Parathyroid adenoma (tissue), 2 donors: ENCODE data around the gene FBXL17.
A peak's percentile ranks its signal among the peaks of the same experiment; 100 is the strongest.

Source experiments
- H2AFZ ChIP-seq: fragments of 300-600 bp; sonication (generic); one replicate; pipeline ENCODE4 v1.7.0; 2017; ENCODE audit warnings: antibody characterized with exemption, mild to moderate bottlenecking
- H3K27ac ChIP-seq: fragments of 300-600 bp; sonication (generic); one replicate; pipeline ENCODE4 v1.7.0; 2017
- H3K27me3 ChIP-seq: fragments of 300-600 bp; sonication (generic); one replicate; pipeline ENCODE4 v1.7.0; 2017; ENCODE audit warnings: low read length; ENCODE audit not compliant: control insufficient read depth, insufficient read depth
- H3K36me3 ChIP-seq: fragments of 300-600 bp; sonication (generic); one replicate; pipeline ENCODE4 v1.7.0; 2017; ENCODE audit warnings: low read length; ENCODE audit not compliant: control insufficient read depth, insufficient read depth
- H3K4me1 ChIP-seq: fragments of 300-600 bp; sonication (generic); one replicate; pipeline ENCODE4 v1.7.0; 2017; ENCODE audit warnings: control low read depth
- H3K4me2 ChIP-seq: fragments of 300-600 bp; sonication (generic); one replicate; pipeline ENCODE4 v1.7.0; 2017; ENCODE audit warnings: low read length
- H3K4me3 ChIP-seq: fragments of 300-600 bp; sonication (generic); one replicate; pipeline ENCODE4 v1.7.0; 2017; ENCODE audit warnings: low read depth, low read length
- H3K79me2 ChIP-seq: fragments of 300-600 bp; sonication (generic); one replicate; pipeline ENCODE4 v1.7.0; 2017; ENCODE audit warnings: control low read depth
- H3K9ac ChIP-seq: fragments of 300-600 bp; sonication (generic); one replicate; pipeline ENCODE4 v1.7.0; 2017; ENCODE audit warnings: mild to moderate bottlenecking
- H3K9me3 ChIP-seq: fragments of 300-600 bp; sonication (generic); one replicate; pipeline ENCODE4 v1.7.0; 2017; ENCODE audit warnings: low read length; ENCODE audit not compliant: control insufficient read depth
- CTCF ChIP-seq: fragments of 300-600 bp; sonication (generic); IDR thresholded peaks from one replicate; pipeline ENCODE4 v1.7.0; 2017; ENCODE audit warnings: antibody characterized with exemption, mild to moderate bottlenecking
- donor health status: primary hyperparathyroidism.

Gene FBXL17

GRCh38 chr5:108367679-108368334 is 14.1 kb downstream of the FBXL17 start:
- no peak for TF ChIP-seq CTCF
- Histone ChIP-seq H3K4me1 (peaks cover 12% of the 10 kb centered on the region), H3K4me3 (peak overlapping the region; percentile 32), H3K79me2 (peaks cover 14% of the 10 kb centered on the region), H3K27me3 (no peaks in the 10 kb centered on the region), H3K36me3 (no peaks in the 10 kb centered on the region), H3K9ac (no peak overlapping the region), H3K27ac (peak overlapping the region; percentile 74), H3K4me2 (peak overlapping the region; percentile 38), H2AFZ (peak overlapping the region; percentile 18), H3K9me3 (peaks cover 5% of the 10 kb centered on the region)

- Histone ChIP-seq H3K27ac (peak overlapping the region; percentile 74), H3K4me3 (no peak overlapping the region), H3K27me3 (no peaks in the 10 kb centered on the region), H2AFZ (no peak overlapping the region), H3K9ac (no peak overlapping the region), H3K36me3 (no peaks in the 10 kb centered on the region), H3K4me2 (no peak overlapping the region), H3K9me3 (no peaks in the 10 kb centered on the region), H3K4me1 (peaks cover 12% of the 10 kb centered on the region), H3K79me2 (peaks cover 5% of the 10 kb centered on the region)
- no peak for TF ChIP-seq CTCF
Measured at GRCh38 chr5:108366500-108366899, 15.4 kb downstream of the FBXL17 start.

GRCh38 chr5:108361771-108362170 is 20.1 kb downstream of the FBXL17 start:
- Histone ChIP-seq H3K79me2 (peaks cover 5% of the 10 kb centered on the region), H3K36me3 (no peaks in the 10 kb centered on the region), H3K4me2 (no peak overlapping the region), H3K4me1 (no peaks in the 10 kb centered on the region), H3K9ac (no peak overlapping the region), H3K4me3 (no peak overlapping the region), H2AFZ (no peak overlapping the region), H3K9me3 (no peaks in the 10 kb centered on the region), H3K27ac (no peak overlapping the region), H3K27me3 (no peaks in the 10 kb centered on the region)
- TF ChIP-seq CTCF: no peak

GRCh38 chr5:108361239-108361638 is 20.7 kb downstream of the FBXL17 start:
- H2AFZ ChIP-seq: no peak overlapping the region
- no peaks in the 10 kb centered on the region for H3K27me3 ChIP-seq
- H3K9ac ChIP-seq: no peak overlapping the region
- no peaks in the 10 kb centered on the region for H3K36me3 ChIP-seq
- TF ChIP-seq CTCF: no peak
- no peak overlapping the region for H3K4me2 ChIP-seq
- H3K27ac ChIP-seq: no peak overlapping the region
- no peaks in the 10 kb centered on the region for H3K9me3 ChIP-seq
- H3K79me2 ChIP-seq: peaks cover 5% of the 10 kb centered on the region
- no peak overlapping the region for H3K4me3 ChIP-seq
- H3K4me1 ChIP-seq: no peaks in the 10 kb centered on the region

GRCh38 chr5:108360280-108360679 is 21.6 kb downstream of the FBXL17 start:
- TF ChIP-seq CTCF: no peak
- H3K27me3 ChIP-seq: no peaks in the 10 kb centered on the region

More at GRCh38 chr5:108360280-108360679, 21.6 kb downstream of the FBXL17 start:
- Histone ChIP-seq H3K79me2 (peaks cover 5% of the 10 kb centered on the region), H3K9me3 (no peaks in the 10 kb centered on the region), H3K27ac (no peak overlapping the region), H3K4me2 (no peak overlapping the region), H3K9ac (no peak overlapping the region), H3K36me3 (no peaks in the 10 kb centered on the region), H2AFZ (no peak overlapping the region), H3K4me3 (no peak overlapping the region), H3K4me1 (no peaks in the 10 kb centered on the region)
